HepG2 (cell line): ENCODE data around the gene MYL9. TPM values are rescaled to one million over a fixed set of nuclear protein-coding genes. Genes with fewer than 3 reads are reported as not detected.

Source experiments
- ASH2L ChIP-seq: fragments of 300-600, 200-600 bp; sonication (generic); IDR thresholded peaks from 2 replicates; pipeline ENCODE4 v1.7.0; 2017; ENCODE audit warnings: low read depth, mild to moderate bottlenecking, moderate library complexity, mixed read lengths, low read length; ENCODE audit not compliant: insufficient read length
- CCDC6 ChIP-seq: sonication (generic); formaldehyde crosslinking; IDR thresholded peaks from 2 replicates; pipeline ENCODE4 v1.8.1; 2022; ENCODE audit warnings: mild to moderate bottlenecking, missing genetic modification reagents, moderate library complexity
- DDIT3 ChIP-seq: sonication (generic); formaldehyde crosslinking; IDR thresholded peaks from 2 replicates; pipeline ENCODE4 v1.4.0; 2020; ENCODE audit warnings: mild to moderate bottlenecking, missing genetic modification reagents
- E2F1 ChIP-seq: sonication (generic); formaldehyde crosslinking; IDR thresholded peaks from 2 replicates; pipeline ENCODE4 v1.5.0; 2020; ENCODE audit warnings: missing genetic modification reagents
- ETS1 ChIP-seq: sonication (generic); formaldehyde crosslinking; IDR thresholded peaks from 2 replicates; pipeline ENCODE4 v1.4.0; 2020; ENCODE audit warnings: missing genetic modification reagents
- ISL2 ChIP-seq: sonication (generic); formaldehyde crosslinking; IDR thresholded peaks from 2 replicates; pipeline ENCODE4 v1.5.0; 2020; ENCODE audit warnings: missing genetic modification reagents
- PATZ1 ChIP-seq: sonication (generic); formaldehyde crosslinking; IDR thresholded peaks from 2 replicates; pipeline ENCODE4 v1.4.0; 2020; ENCODE audit warnings: missing genetic modification reagents
- PAWR ChIP-seq: sonication (generic); formaldehyde crosslinking; IDR thresholded peaks from 2 replicates; pipeline ENCODE4 v1.4.0; 2020; ENCODE audit warnings: missing genetic modification reagents, mild to moderate bottlenecking, borderline replicate concordance
- STAG1 ChIP-seq: sonication (generic); formaldehyde crosslinking; IDR thresholded peaks from 2 replicates; pipeline ENCODE4 v1.4.0; 2020; ENCODE audit warnings: missing genetic modification reagents
- TCF7L2 ChIP-seq: IDR thresholded peaks from 2 replicates; pipeline ENCODE4 v1.6.1; 2011; ENCODE audit warnings: mild to moderate bottlenecking, low read depth, low read length, moderate library complexity
- TOE1 ChIP-seq: sonication (generic); formaldehyde crosslinking; IDR thresholded peaks from 2 replicates; pipeline ENCODE4 v1.4.0; 2020; ENCODE audit warnings: mild to moderate bottlenecking, missing genetic modification reagents
- ZBTB7B ChIP-seq: sonication (generic); formaldehyde crosslinking; IDR thresholded peaks from 2 replicates; pipeline ENCODE4 v1.4.0; 2020; ENCODE audit warnings: missing genetic modification reagents
- ZNF337 ChIP-seq: sonication (generic); formaldehyde crosslinking; IDR thresholded peaks from 2 replicates; pipeline ENCODE4 v1.5.1; 2020; ENCODE audit warnings: missing genetic modification reagents, low read depth, mild to moderate bottlenecking, borderline replicate concordance
- ZNF513 ChIP-seq: sonication (generic); formaldehyde crosslinking; conservative IDR thresholded peaks from 2 replicates; pipeline ENCODE4 v1.5.0; 2020; ENCODE audit warnings: missing genetic modification reagents
- ZNF615 ChIP-seq: sonication (generic); formaldehyde crosslinking; IDR thresholded peaks from 2 replicates; pipeline ENCODE4 v1.5.0; 2020; ENCODE audit warnings: mild to moderate bottlenecking, missing genetic modification reagents, borderline replicate concordance
- ZNF784 ChIP-seq: sonication (generic); formaldehyde crosslinking; IDR thresholded peaks from 2 replicates; pipeline ENCODE4 v1.5.1; 2020; ENCODE audit warnings: missing genetic modification reagents, mild to moderate bottlenecking, borderline replicate concordance
- ZXDC ChIP-seq: sonication (generic); formaldehyde crosslinking; IDR thresholded peaks from 2 replicates; pipeline ENCODE4 v1.5.0; 2020; ENCODE audit warnings: mild to moderate bottlenecking, missing genetic modification reagents
- polyA plus RNA-seq, 8 experiments: library from polyadenylated mRNA; depleted of rRNA in 3 of 8; stranded (reverse) in 7 of 8; unstranded in 1 of 8; fragments of >200 nt; fragmentation: Illumina TruSeq in 4 of 8; extraction: Trizol in 4 of 8; gene quantifications; 2 replicates each; pipeline versions ENCODE4 v1.2.1 to v1.2.3, GENCODE V29; 2011 to 2016; ENCODE audit warnings: low read depth in 4 of 8, missing spikeins in 1 of 8, mixed read lengths in 1 of 8; ENCODE audit not compliant: insufficient read depth in 1 of 8
- total RNA-seq, 5 experiments: library from RNA; depleted of rRNA; stranded (reverse); fragments of >200 nt; fragmentation: Illumina TruSeq; extraction: Trizol; gene quantifications; 2 replicates each; pipeline ENCODE4 v1.2.3, GENCODE V29; 2016; ENCODE audit warnings: low read depth in 1 of 5

Gene MYL9
- total and polyA plus RNA-seq, 2 of the 13 experiments (the other 11 are each of a cell fraction or from before 2014, with no cell fraction given), result 0.87 to 2.2 TPM

- TF ChIP-seq ASH2L (peak; percentile 86), TOE1 (CRISPR knock-in tag) (no peak; the same call in 1 of the 2 replicates), ZNF784 (CRISPR knock-in tag) (peak; percentile 91), ETS1 (CRISPR knock-in tag) (no peak), TCF7L2 (no peak), STAG1 (no peak), ZBTB7B (CRISPR knock-in tag) (no peak), ZNF615 (no peak), ISL2 (CRISPR knock-in tag) (no peak; the same call in 1 of the 2 replicates), ZNF513 (CRISPR knock-in tag) (no peak), PATZ1 (CRISPR knock-in tag) (peak; percentile 53; the same call in 1 of the 2 replicates), DDIT3 (CRISPR knock-in tag) (no peak), CCDC6 (CRISPR knock-in tag) (peak; percentile 92; the same call in 1 of the 2 replicates), E2F1 (CRISPR knock-in tag) (no peak; the same call in 1 of the 2 replicates), PAWR (CRISPR knock-in tag) (no peak), ZNF337 (CRISPR knock-in tag) (no peak), ZXDC (no peak)
Measured at GRCh38 chr20:36574366-36575135, 33.2 kb downstream of the MYL9 start (continued).
